IMR-90 (cell line): ENCODE results near the gene HOXA3. TPM values are rescaled to one million over a fixed set of nuclear protein-coding genes. Genes with fewer than 3 reads are reported as not detected.
A peak's percentile ranks its signal among the peaks of the same experiment; 100 is the strongest.

Source experiments
- ATAC-seq: fragments of 200-7000 bp; cut with Tn5 transposase; 2 replicates; pipeline ENCODE4 v1.9.1; 2020; ENCODE audit warnings: low read depth, mild to moderate bottlenecking, moderate library complexity
- BruUV-seq: library from RNA; stranded (reverse); fragments of 400-500 nt; replicated peaks from 2 replicates; lab custom pipeline; 2021; lab: Mats Ljungman, UMichigan
- CTCF ChIA-PET: fragments of 300-600 bp; formaldehyde crosslinking; extraction: SDS; loops from one replicate; lab custom pipeline; 2021; ENCODE audit warnings: antibody characterized with exemption; lab: Yijun Ruan, JAX
- POLR2A ChIA-PET: fragments of 300-600 bp; sonication (Branson Sonifier 250); formaldehyde crosslinking; loops from one replicate; lab custom pipeline; 2022; ENCODE audit warnings: antibody characterized with exemption; ENCODE audit not compliant: unreplicated experiment; lab: Charles Lee
- DNase-seq: peaks from one replicate; pipeline ENCODE4 v3.0.0; 2013
- H2AFZ ChIP-seq: replicated peaks from 2 replicates; pipeline ENCODE3; 2013; ENCODE audit warnings: low read length, mild to moderate bottlenecking; ENCODE audit not compliant: poor library complexity
- H2AK5ac ChIP-seq: 2 replicates; pipeline ENCODE4 v1.6.1; 2013; ENCODE audit warnings: low read depth, low read length, inconsistent platforms
- H2AK9ac ChIP-seq: replicated peaks from 2 replicates; pipeline ENCODE3; 2013; ENCODE audit warnings: mild to moderate bottlenecking, low read depth, low read length, moderate library complexity; ENCODE audit not compliant: poor library complexity
- H2BK120ac ChIP-seq: 2 replicates; pipeline ENCODE4 v1.6.1; 2013; ENCODE audit warnings: low read depth, low read length, inconsistent platforms
- H2BK15ac ChIP-seq: 3 replicates; pipeline ENCODE4 v1.6.1; 2013; ENCODE audit warnings: low read depth, low read length, inconsistent platforms
- H2BK20ac ChIP-seq: 2 replicates; pipeline ENCODE4 v1.6.1; 2013; ENCODE audit warnings: low read depth, mild to moderate bottlenecking, inconsistent platforms, low read length, moderate library complexity
- H2BK5ac ChIP-seq: 2 replicates; pipeline ENCODE4 v1.6.1; 2013; ENCODE audit warnings: mild to moderate bottlenecking, low read depth, low read length, inconsistent platforms; ENCODE audit not compliant: poor library complexity, severe bottlenecking
- H3K14ac ChIP-seq: replicated peaks from 2 replicates; pipeline ENCODE4 v1.6.1; 2013; ENCODE audit warnings: low read depth, low read length, inconsistent platforms
- H3K18ac ChIP-seq: 2 replicates; pipeline ENCODE4 v1.6.1; 2013; ENCODE audit warnings: low read depth, low read length, control low read depth
- H3K23ac ChIP-seq: 2 replicates; pipeline ENCODE4 v1.6.1; 2013; ENCODE audit warnings: low read depth, low read length, inconsistent platforms
- H3K27ac ChIP-seq: 2 replicates; pipeline ENCODE4 v1.5.1; 2013; ENCODE audit warnings: mild to moderate bottlenecking, control low read depth, low read length; ENCODE audit not compliant: insufficient read depth
- H3K27me3 ChIP-seq: 2 replicates; pipeline ENCODE4 v1.6.1; 2013; ENCODE audit warnings: low read length; ENCODE audit not compliant: control insufficient read depth, insufficient read depth
- H3K36me3 ChIP-seq: 2 replicates; pipeline ENCODE4 v1.6.1; 2013; ENCODE audit warnings: low read length, mixed read lengths; ENCODE audit not compliant: control insufficient read depth, insufficient read depth
- H3K4ac ChIP-seq: 2 replicates; pipeline ENCODE4 v1.6.1; 2013; ENCODE audit warnings: low read depth, low read length, inconsistent platforms
- H3K4me1 ChIP-seq: 2 replicates; pipeline ENCODE4 v1.6.1; 2013; ENCODE audit warnings: low read length, mixed read lengths; ENCODE audit not compliant: control insufficient read depth, insufficient read depth
- H3K4me2 ChIP-seq: 2 replicates; pipeline ENCODE4 v1.6.1; 2013; ENCODE audit warnings: low read depth, mild to moderate bottlenecking, control low read depth, low read length, moderate library complexity
- H3K4me3 ChIP-seq: 2 replicates; pipeline ENCODE4 v1.5.1; 2013; ENCODE audit warnings: low read depth, mild to moderate bottlenecking, control low read depth, low read length, moderate library complexity; ENCODE audit not compliant: insufficient read depth
- H3K56ac ChIP-seq: 2 replicates; pipeline ENCODE4 v1.6.1; 2013; ENCODE audit warnings: low read length, inconsistent platforms; ENCODE audit not compliant: insufficient read depth; ENCODE audit errors: extremely low read depth
- H3K79me1 ChIP-seq, 2 experiments: 2 replicates each; pipeline ENCODE4 v1.6.1; 2013; ENCODE audit warnings: low read length in 2 of 2, inconsistent platforms in 1 of 2, low read depth in 1 of 2
- H3K9ac ChIP-seq: 2 replicates; pipeline ENCODE4 v1.6.1; 2013; ENCODE audit warnings: low read depth, low read length, control low read depth
- H3K9me1 ChIP-seq: 2 replicates; pipeline ENCODE4 v1.6.1; 2013; ENCODE audit warnings: low read length, inconsistent platforms; ENCODE audit not compliant: insufficient read depth
- H3K9me3 ChIP-seq: 2 replicates; pipeline ENCODE4 v1.6.1; 2013; ENCODE audit warnings: low read length; ENCODE audit not compliant: control insufficient read depth, insufficient read depth
- H4K20me1 ChIP-seq: 2 replicates; pipeline ENCODE4 v1.6.1; 2013; ENCODE audit warnings: low read length, inconsistent platforms; ENCODE audit not compliant: insufficient read depth
- H4K5ac ChIP-seq: 2 replicates; pipeline ENCODE4 v1.6.1; 2013; ENCODE audit warnings: mild to moderate bottlenecking, low read depth, low read length, control low read depth
- H4K8ac ChIP-seq, 2 experiments: 2 replicates each; pipeline ENCODE4 v1.6.1; 2013; ENCODE audit warnings: low read depth in 2 of 2, low read length in 2 of 2, control low read depth in 1 of 2, inconsistent platforms in 1 of 2
- H4K91ac ChIP-seq: 2 replicates; pipeline ENCODE4 v1.6.1; 2013; ENCODE audit warnings: low read depth, low read length, inconsistent platforms; ENCODE audit not compliant: insufficient read depth
- CHD1 ChIP-seq: IDR thresholded peaks from 2 replicates; pipeline ENCODE4 v1.6.1; 2012; ENCODE audit warnings: low read depth, low read length, improper control_type of control experiment
- CTCF ChIP-seq: conservative IDR thresholded peaks from 2 replicates; pipeline ENCODE4 v1.5.1; 2012; ENCODE audit warnings: mild to moderate bottlenecking, low read depth, low read length, improper control_type of control experiment
- ELK1 ChIP-seq: fragments of 150-350 bp; IDR thresholded peaks from 2 replicates; pipeline ENCODE4 v1.6.1; 2016; ENCODE audit warnings: low read depth, mild to moderate bottlenecking, low read length, moderate library complexity, borderline replicate concordance
- MAZ ChIP-seq: IDR thresholded peaks from 2 replicates; pipeline ENCODE4 v1.6.1; 2012; ENCODE audit warnings: low read depth, mild to moderate bottlenecking, low read length, improper control_type of control experiment, moderate library complexity, borderline replicate concordance
- MXI1 ChIP-seq: IDR thresholded peaks from 2 replicates; pipeline ENCODE4 v1.6.1; 2012; ENCODE audit warnings: low read depth, mild to moderate bottlenecking, low read length, moderate library complexity, borderline replicate concordance
- POLR2A ChIP-seq: IDR thresholded peaks from 2 replicates; pipeline ENCODE4 v1.6.1; 2012; ENCODE audit warnings: mild to moderate bottlenecking, low read depth, low read length
- RAD21 ChIP-seq: IDR thresholded peaks from 2 replicates; pipeline ENCODE4 v1.6.1; 2012; ENCODE audit warnings: low read length, improper control_type of control experiment
- SMC3 ChIP-seq: fragments of 150-350 bp; IDR thresholded peaks from 2 replicates; pipeline ENCODE4 v1.6.1; 2016; ENCODE audit warnings: low read depth, mild to moderate bottlenecking, antibody characterized with exemption, low read length, moderate library complexity
- USF2 ChIP-seq: fragments of 150-350 bp; IDR thresholded peaks from 2 replicates; pipeline ENCODE4 v1.6.1; 2017; ENCODE audit warnings: mild to moderate bottlenecking, antibody characterized with exemption, low read length, low read depth
- WGBS, 2 experiments: methylation state at CpG; one replicate each; pipeline versions ENCODE4 v1.1.5 to v1.1.7; 2013; ENCODE audit warnings: missing lambda C conversion rate in 2 of 2; ENCODE audit not compliant: insufficient read length in 1 of 2; ENCODE audit errors: extremely low coverage in 2 of 2; 5-methylcytosine and 5-hydroxymethylcytosine counted together
- dilution Hi-C: fragments of 300-500 bp; cut with HindIII; formaldehyde crosslinking; loops from one replicate; pipeline ENCODE4 v1.14.3; 2018; ENCODE audit warnings: low sequenced_read_pairs; ENCODE audit not compliant: unreplicated experiment
- in situ Hi-C: fragments of 300-500 bp; cut with MboI; formaldehyde crosslinking; loops from 3 replicates; pipeline ENCODE4 v1.14.3; 2019; ENCODE audit warnings: low sequenced_read_pairs, inconsistent platforms, mixed read lengths
- intact Hi-C: fragments of 100-400 bp; cut with micrococcal nuclease; formaldehyde crosslinking; loops from 2 replicates; pipeline ENCODE4 v1.10.0; 2022
- polyA plus RNA-seq, 3 experiments: library from polyadenylated mRNA; depleted of rRNA; stranded (reverse); fragments of >200 nt; gene quantifications; 2 replicates each; pipeline ENCODE4 v1.2.3, GENCODE V29; 2012; ENCODE audit warnings: low replicate concordance in 1 of 3
- total RNA-seq: library from RNA; depleted of rRNA; stranded (reverse); fragments of >200 nt; gene quantifications from 2 replicates; pipeline ENCODE4 v1.2.3, GENCODE V29; 2012

The HOXA3 gene
- total and polyA plus RNA-seq, 2 of the 4 experiments (the other 2 are of a cell fraction) = 0.90 to 5.4 TPM

DNA sequence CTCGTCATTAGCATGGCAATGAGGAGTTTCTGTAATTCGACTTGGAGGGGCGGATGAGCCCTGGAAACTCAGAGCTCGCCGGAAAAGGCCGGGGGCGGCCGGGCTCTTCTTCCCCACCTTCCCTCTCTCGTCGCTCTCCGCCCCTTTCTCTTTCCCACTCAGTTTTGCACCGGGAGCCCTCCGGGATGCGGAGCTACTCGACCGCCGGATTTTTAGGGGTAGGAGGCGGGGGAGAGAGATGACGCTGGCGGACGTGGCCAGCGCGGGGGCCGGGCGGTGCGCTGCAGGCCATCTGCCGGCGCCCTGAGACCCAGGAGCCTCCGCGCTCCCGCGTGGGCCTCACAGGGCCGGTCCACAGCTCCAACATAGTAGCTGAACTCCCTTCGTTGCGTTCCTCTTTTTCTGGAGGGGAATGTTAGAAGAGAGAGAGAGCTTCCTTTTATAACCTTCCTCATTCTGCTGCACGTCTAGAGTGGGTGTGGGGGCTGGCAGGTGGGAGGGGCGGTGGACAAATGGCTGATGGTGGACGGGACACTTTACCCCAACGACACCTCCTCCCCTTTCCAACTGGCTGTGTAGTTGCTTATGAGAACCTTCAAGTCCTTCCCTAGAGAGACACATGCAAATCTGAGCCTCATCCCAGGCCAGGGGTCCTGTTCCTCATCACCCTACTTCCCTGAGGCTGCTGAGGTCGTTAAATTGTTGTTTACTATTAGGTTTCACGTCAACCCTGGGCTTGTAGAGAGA, 55.4 kb downstream of the HOXA3 start:
- Histone ChIP-seq H2BK20ac (peak overlapping the region; percentile 53; the same call in 1 of the 2 replicates), H3K18ac (peak overlapping the region; percentile 82), H3K36me3 (peaks cover 10% of the 10 kb centered on the region), H3K79me1 (peaks cover 10 to 16% of the 10 kb centered on the region in 2 experiments; a peak in 3 of 4 replicates), H3K9me3 (no peaks in the 10 kb centered on the region), H4K8ac (peak overlapping the region; percentile 80 to 83), H2BK15ac (peak overlapping the region; percentile 95), H4K91ac (peak overlapping the region; percentile 88), H2BK5ac (peak overlapping the region; percentile 91), H3K4ac (peak overlapping the region; percentile 95), H4K5ac (peak overlapping the region; percentile 79), H2AK5ac (peak overlapping the region; percentile 94), H3K56ac (peak overlapping the region; percentile 93), H3K9me1 (no peaks in the 10 kb centered on the region), H3K4me2 (peak overlapping the region; percentile 80), H3K9ac (peak overlapping the region; percentile 99), H3K23ac (peak overlapping the region; percentile 100), H3K4me1 (peaks cover 6% of the 10 kb centered on the region), H2BK120ac (peak overlapping the region; percentile 87), H3K14ac (peak overlapping the region; percentile 98), H3K27ac (peak overlapping the region; percentile 97), H2AK9ac (peak overlapping the region; percentile 97), H3K27me3 (no peaks in the 10 kb centered on the region), H2AFZ (peak overlapping the region; percentile 89), H3K4me3 (peak overlapping the region; percentile 92), H4K20me1 (peaks cover 13% of the 10 kb centered on the region)
- CTCF ChIA-PET = interaction anchor here (0.6 to 1.1 kb wide), 5 partner anchors 18 to 245 kb away, joined by 3 read pairs; partner anchors contain the start of gene HOXA5
- intact Hi-C loops = loop anchor here (1.0 to 2.0 kb wide), 4 partner anchors 32 to 410 kb away; partner anchors contain the start of gene SKAP2
- BruUV-seq = no TSS peak
- TF ChIP-seq ELK1 (no peak), RAD21 (0 out of 2 replicates have a peak, but pooled peaks have one; percentile 5), CTCF (0 out of 2 replicates have a peak, but pooled peaks have one; percentile 1), SMC3 (no peak), CHD1 (0 out of 2 replicates have a peak, but pooled peaks have one; percentile 40), MXI1 (peak; percentile 29; the same call in 1 of the 2 replicates), MAZ (0 out of 2 replicates have a peak, but pooled peaks have one; percentile 6), USF2 (no peak), POLR2A (peak; percentile 84)
- dilution Hi-C loops = no loop called here
- WGBS, 2 experiments = 0% methylated on average over 5 of the region's 41 CpGs; no CpG with 5 or more reads in 1 of the 2 experiments
- POLR2A ChIA-PET = interaction anchor here (0.5 to 1.9 kb wide), 5 partner anchors 9 to 34 kb away, joined by 3 to 10 read pairs (median 4); partner anchors contain the start of gene HOXA4
- ATAC-seq (peak; percentile 28), DNase-seq (peak; percentile 64)
- in situ Hi-C loops = no loop called here
